GM19452 (cell line): Measurements from ENCODE around the gene FGD1.

Source experiments
- ATAC-seq: cut with Tn5 transposase; IDR thresholded peaks from one replicate; pipeline ENCODE4 v1.9.1; 2021; ENCODE audit not compliant: unreplicated experiment

Gene FGD1

DNA sequence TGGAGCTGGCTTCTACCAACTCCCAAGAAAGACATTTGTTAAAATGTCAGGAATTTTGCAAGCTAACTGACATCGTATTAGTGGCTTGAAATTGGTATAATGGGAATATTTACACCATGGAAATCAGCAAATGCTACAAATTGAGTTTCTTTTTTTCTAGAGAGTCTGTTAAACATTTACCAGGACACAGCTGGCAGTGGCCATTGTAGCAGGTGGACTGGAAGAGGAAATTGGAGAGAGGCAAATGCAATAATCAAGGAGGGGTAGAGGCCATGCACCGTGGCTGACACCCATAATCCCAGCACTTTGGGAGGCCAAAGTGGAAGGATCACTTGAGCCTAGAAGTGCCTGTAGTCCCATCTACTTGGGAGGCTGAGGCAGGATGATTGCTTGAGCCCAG lies 88.8 kb downstream of the FGD1 start:
- ATAC-seq, result no peak

GRCh38 chrX:54397113-54397512 lies 98.9 kb downstream of the FGD1 start:
- no peak for ATAC-seq
